ENCODE measurements around the gene GNB1. TPM values are rescaled to one million over a fixed set of nuclear protein-coding genes. Genes with fewer than 3 reads are reported as not detected.

The GNB1 gene
- total and polyA plus RNA-seq, 9 of the 15 experiments (the other 6 are each of a cell fraction or from before 2014, with no cell fraction given): 34.3 to 388 (median 114) TPM

- TF ChIP-seq FOXM1 (IDR thresholded peaks at IDR 0.05; ENCODE audit: low read depth) (no peak), FOXM1 (CRISPR knock-in tag; IDR thresholded peaks at IDR 0.05; ENCODE audit: low read depth) (no peak; the same call in none of the 2 replicates), ZNF41 (CRISPR knock-in tag; conservative IDR thresholded peaks at IDR 0.05) (no peak), TFAM (CRISPR knock-in tag; conservative IDR thresholded peaks at IDR 0.05) (no peak), CBX1 (IDR thresholded peaks at IDR 0.05; ENCODE audit: low read depth) (no peak), ZBTB11 (CRISPR knock-in tag; IDR thresholded peaks at IDR 0.05) (peak in 1 of 3 experiments; percentile 67; a peak in 1 of 6 replicates), TAF1 (IDR thresholded peaks at IDR 0.05; ENCODE audit: control insufficient read depth, extremely low read depth, insufficient read depth, low read length, severe bottlenecking) (peak; percentile 64), ELF4 (CRISPR knock-in tag; IDR thresholded peaks at IDR 0.05) (no peak), CBX2 (IDR thresholded peaks at IDR 0.05; ENCODE audit: insufficient read depth, low read length, poor library complexity, severe bottlenecking) (no peak), SIN3A (IDR thresholded peaks at IDR 0.05; ENCODE audit: borderline replicate concordance in 2 of 2, control insufficient read depth in 1 of 2, low read depth in 2 of 2, low read length in 2 of 2) (no peak; a peak in 1 of 4 replicates), ARID4B (CRISPR knock-in tag; IDR thresholded peaks at IDR 0.05) (peak; percentile 75), FOS (IDR thresholded peaks at IDR 0.05; ENCODE audit: extremely low read depth, insufficient read length) (no peak), ETV5 (CRISPR knock-in tag; IDR thresholded peaks at IDR 0.05; ENCODE audit: low read depth) (peak; percentile 46; the same call in 1 of the 2 replicates)
- TF ChIP-seq, protein P1, sequence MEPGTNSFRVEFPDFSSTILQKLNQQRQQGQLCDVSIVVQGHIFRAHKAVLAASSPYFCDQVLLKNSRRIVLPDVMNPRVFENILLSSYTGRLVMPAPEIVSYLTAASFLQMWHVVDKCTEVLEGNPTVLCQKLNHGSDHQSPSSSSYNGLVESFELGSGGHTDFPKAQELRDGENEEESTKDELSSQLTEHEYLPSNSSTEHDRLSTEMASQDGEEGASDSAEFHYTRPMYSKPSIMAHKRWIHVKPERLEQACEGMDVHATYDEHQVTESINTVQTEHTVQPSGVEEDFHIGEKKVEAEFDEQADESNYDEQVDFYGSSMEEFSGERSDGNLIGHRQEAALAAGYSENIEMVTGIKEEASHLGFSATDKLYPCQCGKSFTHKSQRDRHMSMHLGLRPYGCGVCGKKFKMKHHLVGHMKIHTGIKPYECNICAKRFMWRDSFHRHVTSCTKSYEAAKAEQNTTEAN (CRISPR knock-in tag; IDR thresholded peaks at IDR 0.05): 0 out of 2 replicates have a peak, but pooled peaks have one; percentile 27
- TF ChIP-seq, protein P2, sequence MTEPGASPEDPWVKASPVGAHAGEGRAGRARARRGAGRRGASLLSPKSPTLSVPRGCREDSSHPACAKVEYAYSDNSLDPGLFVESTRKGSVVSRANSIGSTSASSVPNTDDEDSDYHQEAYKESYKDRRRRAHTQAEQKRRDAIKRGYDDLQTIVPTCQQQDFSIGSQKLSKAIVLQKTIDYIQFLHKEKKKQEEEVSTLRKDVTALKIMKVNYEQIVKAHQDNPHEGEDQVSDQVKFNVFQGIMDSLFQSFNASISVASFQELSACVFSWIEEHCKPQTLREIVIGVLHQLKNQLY (CRISPR knock-in tag; conservative IDR thresholded peaks at IDR 0.05): 0 out of 4 replicates have a peak, but pooled peaks of 1 of the 2 experiments have one; percentile 29
These were observed 112.8 kb downstream of the GNB1 start, which contains the start of gene NADK (continued) for GRCh38 chr1:1777950-1778662.
